K562 (cell line): Measurements from ENCODE around the gene SLC18A3. TPM values are rescaled to one million over a fixed set of nuclear protein-coding genes. Genes with fewer than 3 reads are reported as not detected.

Experiments
- ATAC-seq: fragments of 200-7000 bp; cut with Tn5 transposase; 3 replicates; pipeline ENCODE4 v1.9.1; 2020; ENCODE audit warnings: moderate library complexity
- BruUV-seq: library from RNA; stranded (reverse); fragments of 400-500 nt; replicated peaks from 2 replicates; lab custom pipeline; 2021; lab: Mats Ljungman, UMichigan
- CTCF ChIA-PET: fragments of 300-600 bp; formaldehyde crosslinking; extraction: SDS; loops from one replicate; lab custom pipeline; 2021; ENCODE audit warnings: low intra/inter-chr PET ratio; lab: Yijun Ruan, JAX
- POLR2A ChIA-PET: fragments of 300-600, 350-650 bp; sonication (Branson Sonifier 250); formaldehyde crosslinking; extraction: SDS; loops from one replicate; lab custom pipeline; 2021; ENCODE audit warnings: antibody characterized with exemption, inconsistent platforms; lab: Yijun Ruan, JAX
- DNase-seq, 4 experiments: peaks; one replicate each; pipeline versions ENCODE4 v3.0.0 to v3.0.0-alpha.2; 2011 to 2018; ENCODE audit warnings: low spot score in 3 of 4, mixed read lengths in 3 of 4; ENCODE audit errors: extremely low read depth in 1 of 4
- FAIRE-seq: peaks from 2 replicates; lab custom pipeline; 2011; peaks lifted over from hg19 to GRCh38; lab: Jason Lieb, UNC
- H2AFZ ChIP-seq: 2 replicates; pipeline ENCODE4 v1.6.0; 2011; ENCODE audit warnings: low read depth, low read length, control low read depth, inconsistent platforms
- H3K27ac ChIP-seq: fragments of 200-600 bp; 3 replicates; pipeline ENCODE4 v1.8.0; 2011; ENCODE audit warnings: low read depth, mild to moderate bottlenecking, control low read depth, inconsistent platforms, low read length, moderate library complexity, mixed read lengths; ENCODE audit errors: extremely low read depth
- H3K27me3 ChIP-seq, 2 experiments: fragments of 300-600 bp in 1 of 2; 2 replicates in 1 of 2; 3 replicates in 1 of 2; pipeline versions ENCODE4 v1.6.0 to v1.8.0; 2011; ENCODE audit warnings: inconsistent platforms in 2 of 2, low read length in 2 of 2, mild to moderate bottlenecking in 1 of 2, mixed read lengths in 1 of 2, moderate library complexity in 1 of 2; ENCODE audit not compliant: control insufficient read depth in 2 of 2, insufficient read depth in 2 of 2
- H3K36me3 ChIP-seq: fragments of 300-600 bp; 3 replicates; pipeline ENCODE4 v1.8.0; 2011; ENCODE audit warnings: mild to moderate bottlenecking, low read length, inconsistent platforms; ENCODE audit not compliant: control insufficient read depth, insufficient read depth
- H3K4me1 ChIP-seq, 2 experiments: fragments of 200-600 bp in 1 of 2; replicated peaks in 1 of 2; 2 replicates in 1 of 2; 3 replicates in 1 of 2; pipeline versions ENCODE4 v1.5.1 to v1.8.0; 2011; ENCODE audit warnings: inconsistent platforms in 2 of 2, low read length in 2 of 2, mild to moderate bottlenecking in 1 of 2, mixed read lengths in 1 of 2, moderate library complexity in 1 of 2; ENCODE audit not compliant: control insufficient read depth in 2 of 2, insufficient read depth in 2 of 2
- H3K4me2 ChIP-seq: 2 replicates; pipeline ENCODE4 v1.6.1; 2011; ENCODE audit warnings: low read length, control low read depth, inconsistent platforms, mixed read lengths; ENCODE audit not compliant: insufficient read depth
- H3K4me3 ChIP-seq: fragments of 200-600 bp; sonication (generic), shearing (Covaris generic); 2 replicates; pipeline ENCODE4 v1.5.1; 2016; ENCODE audit warnings: control low read depth, inconsistent platforms
- H3K79me2 ChIP-seq: fragments of 200-600 bp; 3 replicates; pipeline ENCODE4 v1.8.0; 2011; ENCODE audit warnings: low read length, inconsistent platforms; ENCODE audit not compliant: control insufficient read depth, insufficient read depth
- H3K9ac ChIP-seq, 2 experiments: 2 replicates each; pipeline versions ENCODE4 v1.6.0 to v1.6.1; 2011; ENCODE audit warnings: low read depth in 2 of 2, low read length in 2 of 2, control low read depth in 1 of 2, inconsistent platforms in 1 of 2, mild to moderate bottlenecking in 1 of 2, mixed read lengths in 1 of 2; ENCODE audit not compliant: insufficient read depth in 1 of 2
- H3K9me1 ChIP-seq: one replicate; pipeline ENCODE4 v1.6.0; 2011; ENCODE audit warnings: inconsistent platforms, mild to moderate bottlenecking, low read length, moderate library complexity; ENCODE audit not compliant: control insufficient read depth, insufficient read depth
- H3K9me3 ChIP-seq: replicated peaks from 2 replicates; pipeline ENCODE4 v1.5.1; 2011; ENCODE audit warnings: low read depth, low read length, inconsistent platforms; ENCODE audit not compliant: control insufficient read depth, insufficient read depth
- H4K20me1 ChIP-seq: replicated peaks from 2 replicates; pipeline ENCODE4 v1.6.1; 2011; ENCODE audit warnings: low read length, inconsistent platforms, mixed read lengths; ENCODE audit not compliant: control insufficient read depth, insufficient read depth
- HIVEP1 ChIP-seq: fragments of 250-450 bp; sonication (Bioruptor Pico); IDR thresholded peaks from 2 replicates; pipeline ENCODE4 v1.4.0; 2020; ENCODE audit warnings: mild to moderate bottlenecking
- HSF4 ChIP-seq: fragments of 250-450 bp; sonication (Bioruptor Pico); IDR thresholded peaks from 2 replicates; pipeline ENCODE4 v2.1.2; 2022; ENCODE audit warnings: mild to moderate bottlenecking, moderate library complexity, borderline replicate concordance
- LCOR ChIP-seq: sonication (generic); formaldehyde crosslinking; IDR thresholded peaks from 2 replicates; pipeline ENCODE4 v1.8.0; 2022; ENCODE audit warnings: mild to moderate bottlenecking, missing genetic modification reagents
- LEF1 ChIP-seq: fragments of 450-650 bp; IDR thresholded peaks from 2 replicates; pipeline ENCODE4 v1.6.1; 2016; ENCODE audit warnings: mild to moderate bottlenecking
- MCM3 ChIP-seq: fragments of 450-650 bp; IDR thresholded peaks from 2 replicates; pipeline ENCODE4 v1.6.1; 2016
- NFATC3 ChIP-seq: fragments of 450-650 bp; IDR thresholded peaks from 2 replicates; pipeline ENCODE4 v1.6.1; 2017; ENCODE audit warnings: mild to moderate bottlenecking
- POLR2AphosphoS5 ChIP-seq: IDR thresholded peaks from 2 replicates; pipeline ENCODE4 v1.6.1; 2011; ENCODE audit warnings: mild to moderate bottlenecking, low read depth, low read length, moderate library complexity; ENCODE audit not compliant: control insufficient read depth, insufficient read depth
- SMAD1 ChIP-seq: fragments of 150-350 bp; IDR thresholded peaks from 2 replicates; pipeline ENCODE4 v1.6.1; 2014; ENCODE audit warnings: low read length, low read depth; ENCODE audit not compliant: partially characterized antibody
- SMARCA5 ChIP-seq: fragments of 450-650 bp; IDR thresholded peaks from 2 replicates; pipeline ENCODE4 v1.6.1; 2016
- ZNF282 ChIP-seq: sonication (generic); formaldehyde crosslinking; IDR thresholded peaks from 2 replicates; pipeline ENCODE4 v1.8.1; 2023; ENCODE audit warnings: missing genetic modification reagents
- WGBS: fragments of 100-300 bp; shearing (Covaris generic); methylation state at CpG from one replicate; pipeline ENCODE4 v1.1.6; 2016; ENCODE audit warnings: low coverage, mixed read lengths; ENCODE audit not compliant: insufficient coverage; ENCODE audit errors: missing lambda C conversion rate; 5-methylcytosine and 5-hydroxymethylcytosine counted together
- in situ Hi-C: fragments of 300-500 bp; cut with MboI; formaldehyde crosslinking; loops from 4 replicates; pipeline ENCODE4 v1.15.0; 2018; ENCODE audit warnings: inconsistent platforms, mixed read lengths
- intact Hi-C: fragments of 100-400 bp; cut with micrococcal nuclease; formaldehyde crosslinking; loops from 2 replicates; pipeline ENCODE4 v1.14.2; 2022
- polyA plus RNA-seq, 8 experiments: library from polyadenylated mRNA; depleted of rRNA in 4 of 8; stranded (reverse) in 5 of 8; unstranded in 3 of 8; fragments of >200 nt; fragmentation: Nextera tagmentation in 2 of 8; fragmentation: Illumina TruSeq in 1 of 8; extraction: Ambion mirVana in 2 of 8; extraction: Trizol in 1 of 8; gene quantifications; 2 replicates each; pipeline versions ENCODE4 v1.2.1 to v1.2.3, GENCODE V29; 2011 to 2014; ENCODE audit warnings: inconsistent platforms in 1 of 8, missing spikeins in 1 of 8
- total RNA-seq, 7 experiments: library from RNA; depleted of rRNA in 6 of 7; stranded (reverse); fragments of >200 nt in 6 of 7; fragmentation: Illumina TruSeq in 2 of 7; extraction: Trizol in 2 of 7; gene quantifications; 2 replicates each; pipeline versions ENCODE4 v1.2.1 to v1.2.3, GENCODE V29; 2011 to 2021; ENCODE audit warnings: low replicate concordance in 1 of 7
- TF ChIP-seq, protein P1 (sequence below): IDR thresholded peaks from 2 replicates; pipeline ENCODE4 v1.6.1; 2011; ENCODE audit warnings: borderline replicate concordance, low read depth, mild to moderate bottlenecking, moderate library complexity, low read length; ENCODE audit not compliant: insufficient read depth, poor library complexity, severe bottlenecking
- TF ChIP-seq, protein P2 (sequence below): fragments of 200-800 bp; sonication (Bioruptor generic); IDR thresholded peaks from 2 replicates; pipeline ENCODE4 v1.6.1; 2017; ENCODE audit warnings: missing genetic modification characterization, missing compliant biosample characterization
- TF ChIP-seq, protein P3 (sequence below): fragments of 450-650 bp; IDR thresholded peaks from 2 replicates; pipeline ENCODE4 v1.6.1; 2016
- TF ChIP-seq, protein P4 (sequence below): sonication (generic); formaldehyde crosslinking; IDR thresholded peaks from 2 replicates; pipeline ENCODE4 v1.8.1; 2023; ENCODE audit warnings: mild to moderate bottlenecking, missing genetic modification reagents, moderate library complexity
- TF ChIP-seq, protein P5 (sequence below): fragments of 450-650 bp; IDR thresholded peaks from 2 replicates; pipeline ENCODE4 v1.6.1; 2018; ENCODE audit warnings: mild to moderate bottlenecking, low read depth; ENCODE audit not compliant: partially characterized antibody

SLC18A3 gene
- total and polyA plus RNA-seq, 9 of the 15 experiments (the other 6 are each of a cell fraction or from before 2014, with no cell fraction given): not detected

DNA sequence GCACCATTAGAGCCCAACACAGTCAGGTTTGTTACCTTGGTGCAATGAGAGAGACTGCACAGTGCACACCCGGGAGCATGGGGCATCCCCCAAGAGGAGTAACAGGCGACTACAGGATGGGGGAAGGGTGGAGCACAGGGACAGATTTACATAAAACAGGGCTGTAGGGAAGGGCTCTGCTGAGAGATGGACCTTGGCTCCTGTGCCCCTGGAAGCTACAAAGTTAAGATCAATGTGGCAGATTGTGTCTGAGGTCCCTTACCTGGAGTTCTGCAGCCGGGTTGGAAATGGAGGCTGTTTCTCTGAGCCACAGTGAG, 13.7 kb upstream of the SLC18A3 start:
- H3K9ac ChIP-seq: no peak overlapping the region
- ATAC-seq (no peak), DNase-seq (no peak), FAIRE-seq (no peak)
- in situ Hi-C loops (loop anchor here (25.0 kb wide), 1 partner anchor 641 kb away; no protein-coding TSS in a partner anchor), intact Hi-C loops (loop anchor here (10.0 kb wide), 2 partner anchors 318 to 458 kb away; no protein-coding TSS in a partner anchor)
- H3K4me2 ChIP-seq: no peak overlapping the region
- no peaks in the 10 kb centered on the region for H3K9me3 ChIP-seq
- H3K4me3 ChIP-seq: no peak overlapping the region
- ChIA-PET CTCF (no interaction called here), POLR2A (no interaction called here)
- H3K9me1 ChIP-seq: no peaks in the 10 kb centered on the region
- H3K4me1 ChIP-seq: peaks cover 0 to 3% of the 10 kb centered on the region in 2 experiments; a peak in 2 of 5 replicates
- no peaks in the 10 kb centered on the region for H3K36me3 ChIP-seq
- no peaks in the 10 kb centered on the region; the same call in 1 of the 2 replicates for H4K20me1 ChIP-seq
- H3K27me3 ChIP-seq: peaks cover 0 to 16% of the 10 kb centered on the region in 2 experiments; a peak in 1 of 5 replicates
- no TSS peak for BruUV-seq
- H3K27ac ChIP-seq: no peak overlapping the region
- WGBS: 0% methylated on average over 3 of the region's 3 CpGs
- no peaks in the 10 kb centered on the region for H3K79me2 ChIP-seq
- no peak overlapping the region for H2AFZ ChIP-seq
- TF ChIP-seq NFATC3 (no peak), HSF4 (CRISPR knock-in tag) (no peak), POLR2AphosphoS5 (no peak), LCOR (no peak), ZNF282 (no peak), SMAD1 (no peak), MCM3 (no peak), LEF1 (no peak), SMARCA5 (no peak), HIVEP1 (no peak)
- TF ChIP-seq, protein P1, sequence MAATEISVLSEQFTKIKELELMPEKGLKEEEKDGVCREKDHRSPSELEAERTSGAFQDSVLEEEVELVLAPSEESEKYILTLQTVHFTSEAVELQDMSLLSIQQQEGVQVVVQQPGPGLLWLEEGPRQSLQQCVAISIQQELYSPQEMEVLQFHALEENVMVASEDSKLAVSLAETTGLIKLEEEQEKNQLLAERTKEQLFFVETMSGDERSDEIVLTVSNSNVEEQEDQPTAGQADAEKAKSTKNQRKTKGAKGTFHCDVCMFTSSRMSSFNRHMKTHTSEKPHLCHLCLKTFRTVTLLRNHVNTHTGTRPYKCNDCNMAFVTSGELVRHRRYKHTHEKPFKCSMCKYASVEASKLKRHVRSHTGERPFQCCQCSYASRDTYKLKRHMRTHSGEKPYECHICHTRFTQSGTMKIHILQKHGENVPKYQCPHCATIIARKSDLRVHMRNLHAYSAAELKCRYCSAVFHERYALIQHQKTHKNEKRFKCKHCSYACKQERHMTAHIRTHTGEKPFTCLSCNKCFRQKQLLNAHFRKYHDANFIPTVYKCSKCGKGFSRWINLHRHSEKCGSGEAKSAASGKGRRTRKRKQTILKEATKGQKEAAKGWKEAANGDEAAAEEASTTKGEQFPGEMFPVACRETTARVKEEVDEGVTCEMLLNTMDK: no peak
- TF ChIP-seq, protein P2, sequence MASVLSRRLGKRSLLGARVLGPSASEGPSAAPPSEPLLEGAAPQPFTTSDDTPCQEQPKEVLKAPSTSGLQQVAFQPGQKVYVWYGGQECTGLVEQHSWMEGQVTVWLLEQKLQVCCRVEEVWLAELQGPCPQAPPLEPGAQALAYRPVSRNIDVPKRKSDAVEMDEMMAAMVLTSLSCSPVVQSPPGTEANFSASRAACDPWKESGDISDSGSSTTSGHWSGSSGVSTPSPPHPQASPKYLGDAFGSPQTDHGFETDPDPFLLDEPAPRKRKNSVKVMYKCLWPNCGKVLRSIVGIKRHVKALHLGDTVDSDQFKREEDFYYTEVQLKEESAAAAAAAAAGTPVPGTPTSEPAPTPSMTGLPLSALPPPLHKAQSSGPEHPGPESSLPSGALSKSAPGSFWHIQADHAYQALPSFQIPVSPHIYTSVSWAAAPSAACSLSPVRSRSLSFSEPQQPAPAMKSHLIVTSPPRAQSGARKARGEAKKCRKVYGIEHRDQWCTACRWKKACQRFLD: no peak
- TF ChIP-seq, protein P3, sequence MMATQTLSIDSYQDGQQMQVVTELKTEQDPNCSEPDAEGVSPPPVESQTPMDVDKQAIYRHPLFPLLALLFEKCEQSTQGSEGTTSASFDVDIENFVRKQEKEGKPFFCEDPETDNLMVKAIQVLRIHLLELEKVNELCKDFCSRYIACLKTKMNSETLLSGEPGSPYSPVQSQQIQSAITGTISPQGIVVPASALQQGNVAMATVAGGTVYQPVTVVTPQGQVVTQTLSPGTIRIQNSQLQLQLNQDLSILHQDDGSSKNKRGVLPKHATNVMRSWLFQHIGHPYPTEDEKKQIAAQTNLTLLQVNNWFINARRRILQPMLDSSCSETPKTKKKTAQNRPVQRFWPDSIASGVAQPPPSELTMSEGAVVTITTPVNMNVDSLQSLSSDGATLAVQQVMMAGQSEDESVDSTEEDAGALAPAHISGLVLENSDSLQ: no peak
- TF ChIP-seq, protein P4, sequence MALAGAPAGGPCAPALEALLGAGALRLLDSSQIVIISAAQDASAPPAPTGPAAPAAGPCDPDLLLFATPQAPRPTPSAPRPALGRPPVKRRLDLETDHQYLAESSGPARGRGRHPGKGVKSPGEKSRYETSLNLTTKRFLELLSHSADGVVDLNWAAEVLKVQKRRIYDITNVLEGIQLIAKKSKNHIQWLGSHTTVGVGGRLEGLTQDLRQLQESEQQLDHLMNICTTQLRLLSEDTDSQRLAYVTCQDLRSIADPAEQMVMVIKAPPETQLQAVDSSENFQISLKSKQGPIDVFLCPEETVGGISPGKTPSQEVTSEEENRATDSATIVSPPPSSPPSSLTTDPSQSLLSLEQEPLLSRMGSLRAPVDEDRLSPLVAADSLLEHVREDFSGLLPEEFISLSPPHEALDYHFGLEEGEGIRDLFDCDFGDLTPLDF (CRISPR knock-in tag): no peak
- TF ChIP-seq, protein P5, sequence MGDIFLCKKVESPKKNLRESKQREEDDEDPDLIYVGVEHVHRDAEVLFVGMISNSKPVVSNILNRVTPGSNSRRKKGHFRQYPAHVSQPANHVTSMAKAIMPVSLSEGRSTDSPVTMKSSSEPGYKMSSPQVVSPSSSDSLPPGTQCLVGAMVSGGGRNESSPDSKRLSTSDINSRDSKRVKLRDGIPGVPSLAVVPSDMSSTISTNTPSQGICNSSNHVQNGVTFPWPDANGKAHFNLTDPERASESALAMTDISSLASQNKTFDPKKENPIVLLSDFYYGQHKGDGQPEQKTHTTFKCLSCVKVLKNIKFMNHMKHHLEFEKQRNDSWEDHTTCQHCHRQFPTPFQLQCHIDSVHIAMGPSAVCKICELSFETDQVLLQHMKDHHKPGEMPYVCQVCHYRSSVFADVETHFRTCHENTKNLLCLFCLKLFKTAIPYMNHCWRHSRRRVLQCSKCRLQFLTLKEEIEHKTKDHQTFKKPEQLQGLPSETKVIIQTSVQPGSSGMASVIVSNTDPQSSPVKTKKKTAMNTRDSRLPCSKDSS: no peak
